Measurements from ENCODE around the gene ANTXRL. TPM values are rescaled to one million over a fixed set of nuclear protein-coding genes. Genes with fewer than 3 reads are reported as not detected.

Gene ANTXRL
- total and polyA plus RNA-seq, 2 of the 8 experiments (the other 6 are each of a cell fraction or from before 2014, with no cell fraction given), result not detected

GRCh38 chr10:46254007-46254383, 32.8 kb upstream of the ANTXRL start (continued):
- TF ChIP-seq ATF3 (IDR thresholded peaks at IDR 0.05; ENCODE audit: insufficient read depth, low read depth, low read length), result no peak

All from H1 (cell line).